ENCODE measurements around the gene LRFN5. TPM values are rescaled to one million over a fixed set of nuclear protein-coding genes. Genes with fewer than 3 reads are reported as not detected.

The LRFN5 gene
- total and polyA plus RNA-seq, 10 of the 15 experiments (the other 5 are each of a cell fraction or from before 2014, with no cell fraction given): 0.06 to 1.2 TPM; not detected in 8

- H3K9me3 ChIP-seq (replicated peaks; ENCODE audit: control insufficient read depth, insufficient read depth, low read length): no peaks in the 10 kb centered on the region
- no peak overlapping the region for H3K9ac ChIP-seq (ENCODE audit: control insufficient read depth, insufficient read depth, low read length)
- RAD21 ChIA-PET (ENCODE audit: unreplicated experiment): no interaction called here
- no peaks in the 10 kb centered on the region for H3K79me2 ChIP-seq (ENCODE audit: control insufficient read depth, insufficient read depth, low read length)
- SMC1A ChIA-PET (ENCODE audit: uncharacterized antibody, unreplicated experiment): no interaction called here
- WGBS (ENCODE audit: insufficient coverage, insufficient replicate concordance, low lambda C conversion rate, missing lambda C conversion rate): 7% methylated on average over 2 of the region's 2 CpGs
- no peaks in the 10 kb centered on the region for H3K36me3 ChIP-seq (ENCODE audit: control insufficient read depth in 2 of 2, insufficient read depth in 2 of 2, low read length in 1 of 2)
- BruUV-seq (replicated peaks): no TSS peak
- in situ Hi-C loops (cut with MboI): no loop called here
- no peak overlapping the region for H3K4me2 ChIP-seq (ENCODE audit: control insufficient read depth, insufficient read depth)
- ATAC-seq (no peak), DNase-seq (ENCODE audit: low read depth, low spot score) (no peak), FAIRE-seq (no peak)
- no peaks in the 10 kb centered on the region for H3K27me3 ChIP-seq (replicated peaks in 1 of 2; ENCODE audit: control insufficient read depth in 2 of 2, insufficient read depth in 2 of 2, low read length in 1 of 2)
- intact Hi-C loops (cut with micrococcal nuclease; ENCODE audit: unreplicated experiment): no loop called here
- TF ChIP-seq POLR2A (IDR thresholded peaks at IDR 0.05; ENCODE audit: low read depth, low read length): no peak
- TF ChIP-seq SUZ12 (IDR thresholded peaks at IDR 0.05; ENCODE audit: unreplicated experiment): no peak
- no peak for TF ChIP-seq TBL1XR1 (IDR thresholded peaks at IDR 0.05; ENCODE audit: low read depth, low read length)
- TF ChIP-seq POLR2AphosphoS5 (IDR thresholded peaks at IDR 0.05; ENCODE audit: low read length): no peak
- no peak for TF ChIP-seq TCF7 (IDR thresholded peaks at IDR 0.05; ENCODE audit: borderline replicate concordance)
- TF ChIP-seq CBFB (IDR thresholded peaks at IDR 0.05; ENCODE audit: low read depth): no peak
- POLR2A ChIA-PET: no interaction called here
- H3K4me1 ChIP-seq (ENCODE audit: control insufficient read depth, insufficient read depth, low read length): no peaks in the 10 kb centered on the region
- no peak overlapping the region for H2AFZ ChIP-seq (ENCODE audit: control insufficient read depth, low read depth, low read length)
- no peaks in the 10 kb centered on the region for H4K20me1 ChIP-seq (ENCODE audit: control insufficient read depth, insufficient read depth)
- no peak overlapping the region for H3K4me3 ChIP-seq
- no peak overlapping the region for H3K27ac ChIP-seq (ENCODE audit: control insufficient read depth, insufficient read depth)
- CTCF ChIA-PET: no interaction called here
These were observed 37.7 kb upstream of the LRFN5 start for GRCh38 chr14:41568979-41569378.

GRCh38 chr14:41570415-41571155, 36.1 kb upstream of the LRFN5 start:
- ATAC-seq (no peak), FAIRE-seq (no peak), DNase-seq (ENCODE audit: low read depth, low spot score) (no peak)
- Histone ChIP-seq H4K20me1 (ENCODE audit: control insufficient read depth, insufficient read depth) (no peaks in the 10 kb centered on the region), H2AFZ (ENCODE audit: control insufficient read depth, low read depth, low read length) (no peak overlapping the region), H3K27me3 (replicated peaks in 1 of 2; ENCODE audit: control insufficient read depth in 2 of 2, insufficient read depth in 2 of 2, low read length in 1 of 2) (no peaks in the 10 kb centered on the region), H3K4me1 (ENCODE audit: control insufficient read depth, insufficient read depth, low read length) (no peaks in the 10 kb centered on the region), H3K27ac (ENCODE audit: control insufficient read depth, insufficient read depth) (no peak overlapping the region), H3K79me2 (ENCODE audit: control insufficient read depth, insufficient read depth, low read length) (no peaks in the 10 kb centered on the region), H3K36me3 (ENCODE audit: control insufficient read depth in 2 of 2, insufficient read depth in 2 of 2, low read length in 1 of 2) (no peaks in the 10 kb centered on the region), H3K4me3 (no peak overlapping the region), H3K9me3 (replicated peaks; ENCODE audit: control insufficient read depth, insufficient read depth, low read length) (no peaks in the 10 kb centered on the region), H3K9ac (ENCODE audit: control insufficient read depth, insufficient read depth, low read length) (no peak overlapping the region), H3K4me2 (ENCODE audit: control insufficient read depth, insufficient read depth) (no peak overlapping the region)
- TF ChIP-seq TCF3 (IDR thresholded peaks at IDR 0.05; ENCODE audit: borderline replicate concordance, insufficient read depth, low read depth, low read length) (no peak), RELB (IDR thresholded peaks at IDR 0.05; ENCODE audit: low read depth) (no peak), STAT3 (IDR thresholded peaks at IDR 0.05; ENCODE audit: low read depth, low read length) (no peak), NRF1 (conservative IDR thresholded peaks at IDR 0.05; ENCODE audit: low read depth, low read length) (no peak), MEF2A (IDR thresholded peaks at IDR 0.05; ENCODE audit: insufficient read depth, low read depth, low read length) (no peak), SIN3A (IDR thresholded peaks at IDR 0.05; ENCODE audit: low read depth, low read length) (no peak), YY1 (IDR thresholded peaks at IDR 0.05; ENCODE audit: low read depth, low read length) (no peak), NFYA (IDR thresholded peaks at IDR 0.05; ENCODE audit: borderline replicate concordance, low read depth, low read length) (no peak), POLR2A (IDR thresholded peaks at IDR 0.05; ENCODE audit: low read depth, low read length) (no peak), ZNF217 (IDR thresholded peaks at IDR 0.05) (no peak), SMARCA5 (IDR thresholded peaks at IDR 0.05) (no peak), SP1 (IDR thresholded peaks at IDR 0.05; ENCODE audit: low read depth, low read length) (no peak), CBFB (IDR thresholded peaks at IDR 0.05; ENCODE audit: low read depth) (no peak)
- SMC1A ChIA-PET (ENCODE audit: uncharacterized antibody, unreplicated experiment): no interaction called here
- WGBS (ENCODE audit: insufficient coverage, insufficient replicate concordance, low lambda C conversion rate, missing lambda C conversion rate): 3% methylated on average over 5 of the region's 5 CpGs
- POLR2A ChIA-PET: no interaction called here
- no TSS peak for BruUV-seq (replicated peaks)
- CTCF ChIA-PET: no interaction called here
- intact Hi-C loops (cut with micrococcal nuclease; ENCODE audit: unreplicated experiment) (no loop called here), in situ Hi-C loops (cut with MboI) (no loop called here)
- RAD21 ChIA-PET (ENCODE audit: unreplicated experiment): no interaction called here

All from GM12878 (cell line).